GM19035 (cell line): Measurements from ENCODE around the gene OTOA.
"Not testable (repeated sequence)": the region's sequence is repeated elsewhere in the genome, so short reads cannot be mapped to it uniquely, and the experiment has no call there.

Source experiments
- ATAC-seq: cut with Tn5 transposase; IDR thresholded peaks from one replicate; pipeline ENCODE4 v1.9.1; 2021; ENCODE audit not compliant: unreplicated experiment

OTOA gene

GRCh38 chr16:21717608-21718007 is 53.8 kb downstream of the OTOA start:
- ATAC-seq, result no peak

GRCh38 chr16:21719283-21719682 is 55.5 kb downstream of the OTOA start:
- ATAC-seq, result no peak

- no peak for ATAC-seq
These were observed 56.8 kb downstream of the OTOA start for GRCh38 chr16:21720533-21720932.

GRCh38 chr16:21722771-21723455 is 59.1 kb downstream of the OTOA start:
- no peak for ATAC-seq

- ATAC-seq, result no peak
These were observed 59.8 kb downstream of the OTOA start for GRCh38 chr16:21723532-21723931.

- no peak for ATAC-seq
These were observed 63.6 kb downstream of the OTOA start for GRCh38 chr16:21727344-21727743.

GRCh38 chr16:21731233-21731632 is 67.5 kb downstream of the OTOA start:
- not testable (repeated sequence) for ATAC-seq

- not testable (repeated sequence) for ATAC-seq
These were observed 76.9 kb downstream of the OTOA start for GRCh38 chr16:21740637-21741036.

- not testable (repeated sequence) for ATAC-seq
These were observed 92.7 kb downstream of the OTOA start for GRCh38 chr16:21756192-21757079.

GRCh38 chr16:21757080-21757671 is 93.4 kb downstream of the OTOA start:
- ATAC-seq, result peak; percentile 91

GRCh38 chr16:21768280-21768679 is 104.5 kb downstream of the OTOA start:
- not testable (repeated sequence) for ATAC-seq

GRCh38 chr16:21768810-21769209 is 105.0 kb downstream of the OTOA start:
- ATAC-seq, result not testable (repeated sequence)

GRCh38 chr16:21769284-21769683 is 105.5 kb downstream of the OTOA start:
- ATAC-seq, result not testable (repeated sequence)

GRCh38 chr16:21770584-21770983 is 106.8 kb downstream of the OTOA start:
- not testable (repeated sequence) for ATAC-seq

GRCh38 chr16:21772547-21773206 is 108.9 kb downstream of the OTOA start:
- not testable (repeated sequence) for ATAC-seq

- not testable (repeated sequence) for ATAC-seq
These were observed 109.4 kb downstream of the OTOA start for GRCh38 chr16:21773207-21773553.

- ATAC-seq, result not testable (repeated sequence)
These were observed 116.8 kb downstream of the OTOA start for GRCh38 chr16:21780525-21780924.

GRCh38 chr16:21790506-21790905 is 126.7 kb downstream of the OTOA start:
- not testable (repeated sequence) for ATAC-seq

GRCh38 chr16:21793310-21793709 is 129.5 kb downstream of the OTOA start:
- ATAC-seq, result not testable (repeated sequence)

- ATAC-seq, result not testable (repeated sequence)
These were observed 134.8 kb downstream of the OTOA start for GRCh38 chr16:21798601-21799000.
